Activated CD4-positive, alpha-beta T cell treated with anti-CD3 and anti-CD28 coated beads, Interleukin-2, amount 50 U/mL, for 4 hours (primary cell): ENCODE measurements around the gene CHMP6.

Experiments used
- DNase-seq, 2 experiments: peaks; one replicate each; pipeline ENCODE4 v3.0.0-alpha.2; 2020

Gene CHMP6

GRCh38 chr17:80995131-80995530 lies 3.5 kb downstream of the CHMP6 start:
- no peak for DNase-seq

- no peak for DNase-seq
Observed at GRCh38 chr17:80996422-80997305, 5.0 kb downstream of the CHMP6 start.

DNA sequence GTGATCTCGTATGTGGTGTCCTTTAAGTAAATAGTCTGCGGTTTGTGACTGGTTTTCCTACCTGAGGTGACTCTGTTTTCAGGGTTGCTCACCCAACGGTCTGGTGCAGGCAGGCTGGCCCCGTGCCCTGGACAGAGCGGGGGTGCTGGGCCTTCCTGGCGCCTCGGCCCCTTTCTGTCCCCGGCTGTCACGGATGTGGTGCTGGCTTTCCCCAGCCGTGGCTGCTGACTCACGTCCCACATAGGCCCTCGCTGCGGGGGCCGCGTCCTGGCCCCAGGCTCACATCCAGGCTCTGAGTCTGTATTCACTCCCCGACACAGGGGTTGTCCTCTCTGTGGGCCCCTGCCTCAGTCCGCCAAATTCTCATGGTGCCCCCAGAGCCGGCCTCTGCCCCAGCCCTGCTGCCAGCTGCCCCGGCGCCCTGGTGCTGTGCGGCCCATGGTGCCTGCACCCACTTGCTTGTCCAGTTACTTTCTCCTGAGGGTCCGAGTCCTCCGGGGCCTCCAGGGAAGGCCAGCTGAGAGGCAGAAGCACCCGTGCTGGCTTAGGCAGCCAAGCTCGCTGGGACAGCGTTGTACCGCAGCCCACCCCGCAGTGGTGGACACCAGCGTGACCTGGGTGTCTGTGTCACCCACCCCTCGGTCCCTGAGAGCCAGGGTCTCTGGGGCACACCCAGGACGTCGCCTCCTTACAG lies 5.9 kb downstream of the CHMP6 start:
- DNase-seq = no peak

- no peak for DNase-seq
Observed at GRCh38 chr17:80998118-80998747, 6.6 kb downstream of the CHMP6 start.

GRCh38 chr17:80998748-80999535 lies 7.3 kb downstream of the CHMP6 start:
- DNase-seq = no peak

- no peak for DNase-seq
Observed at GRCh38 chr17:80999536-81000333, 8.1 kb downstream of the CHMP6 start.

DNA sequence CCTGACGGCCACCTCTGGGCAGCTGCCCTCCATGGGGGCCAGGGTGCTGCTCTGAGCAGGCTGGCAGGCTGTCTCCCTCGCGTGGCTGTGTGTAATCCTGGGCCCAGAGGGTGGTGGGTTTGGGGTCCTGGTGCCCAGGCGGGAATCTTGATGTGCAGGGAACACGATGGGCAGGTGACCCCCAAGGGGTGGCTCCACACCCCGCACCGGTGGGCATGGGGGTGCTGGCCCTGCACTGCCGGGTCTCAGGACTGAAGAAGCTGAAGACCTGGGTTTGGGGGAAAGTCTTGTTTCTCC lies 8.6 kb downstream of the CHMP6 start:
- DNase-seq = no peak

- no peak for DNase-seq
Observed at GRCh38 chr17:81000631-81001357, 9.2 kb downstream of the CHMP6 start.

GRCh38 chr17:81002013-81002384 lies 10.4 kb downstream of the CHMP6 start:
- DNase-seq = no peak

DNA sequence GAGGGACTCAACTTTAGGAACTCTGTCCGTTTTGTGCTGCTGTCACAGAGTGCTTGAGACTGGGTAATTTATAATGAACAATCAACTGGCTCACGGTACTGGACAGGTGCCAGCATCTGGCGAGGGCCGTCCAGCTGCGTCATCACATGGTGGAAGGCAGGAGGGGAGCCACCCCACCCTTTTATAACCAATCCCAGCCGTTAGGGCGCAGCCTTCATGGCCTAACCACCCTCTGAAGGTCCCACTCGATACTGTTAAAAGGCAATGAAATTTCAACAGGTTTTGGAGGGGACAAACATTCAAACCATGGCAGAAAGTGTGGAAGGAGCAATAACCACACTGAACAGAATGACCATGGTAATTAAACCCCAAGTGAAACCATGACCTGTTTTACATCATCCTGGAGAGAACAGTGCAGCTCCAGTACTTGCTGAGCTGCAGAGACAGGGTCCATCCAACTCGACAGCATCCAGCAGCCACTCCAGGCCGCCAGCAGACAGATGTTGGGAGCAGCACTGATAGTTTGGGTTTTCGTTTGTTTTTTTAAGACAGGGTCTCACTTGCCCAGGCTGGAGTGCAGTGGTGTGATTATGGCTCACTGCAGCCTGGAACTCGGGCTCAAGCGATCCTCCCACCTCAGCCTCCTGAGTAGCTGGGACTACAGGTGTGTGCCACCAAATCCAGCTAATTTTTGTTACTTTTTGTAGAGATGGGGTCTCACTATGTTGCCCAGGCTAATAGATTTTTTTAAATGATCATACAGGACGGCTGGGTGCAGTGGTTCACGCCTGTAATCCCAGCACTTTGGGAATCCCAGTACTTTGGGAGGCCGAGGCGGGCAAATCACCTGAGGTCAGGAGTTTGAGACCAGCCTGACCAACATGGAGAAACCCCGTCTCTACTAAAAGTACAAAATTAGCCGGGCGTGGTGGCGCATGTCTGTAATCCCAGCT lies 11.0 kb downstream of the CHMP6 start:
- DNase-seq = no peak

GRCh38 chr17:81003711-81004475 lies 12.3 kb downstream of the CHMP6 start:
- no peak for DNase-seq

GRCh38 chr17:81006891-81007290 lies 15.2 kb downstream of the CHMP6 start:
- DNase-seq = no peak

GRCh38 chr17:81008140-81008539 lies 16.5 kb downstream of the CHMP6 start:
- DNase-seq = no peak

GRCh38 chr17:81009136-81009535 lies 17.5 kb downstream of the CHMP6 start:
- no peak for DNase-seq

DNA sequence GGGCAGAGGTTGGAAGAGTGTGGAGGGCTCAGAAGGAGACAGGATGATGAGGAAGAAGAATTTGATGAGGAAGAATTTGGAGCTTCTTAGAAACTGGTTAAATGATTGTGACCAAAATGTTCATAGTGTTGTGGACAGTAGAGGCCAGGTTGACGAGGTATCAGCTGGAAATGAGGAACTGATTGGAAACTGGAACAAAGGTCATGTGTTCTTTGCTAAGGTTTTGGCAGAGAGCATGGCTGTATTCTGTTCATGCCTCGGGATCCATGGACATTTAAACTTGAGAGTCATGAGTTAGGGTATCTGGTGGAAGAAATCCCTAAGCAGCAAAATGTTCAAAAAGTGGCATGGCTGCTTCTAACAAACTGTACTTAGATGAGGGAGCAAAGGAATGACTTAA lies 19.3 kb downstream of the CHMP6 start:
- DNase-seq = no peak

GRCh38 chr17:81011951-81012350 lies 20.3 kb downstream of the CHMP6 start:
- DNase-seq = no peak

- no peak for DNase-seq
Observed at GRCh38 chr17:81012574-81013447, 21.2 kb downstream of the CHMP6 start.

DNA sequence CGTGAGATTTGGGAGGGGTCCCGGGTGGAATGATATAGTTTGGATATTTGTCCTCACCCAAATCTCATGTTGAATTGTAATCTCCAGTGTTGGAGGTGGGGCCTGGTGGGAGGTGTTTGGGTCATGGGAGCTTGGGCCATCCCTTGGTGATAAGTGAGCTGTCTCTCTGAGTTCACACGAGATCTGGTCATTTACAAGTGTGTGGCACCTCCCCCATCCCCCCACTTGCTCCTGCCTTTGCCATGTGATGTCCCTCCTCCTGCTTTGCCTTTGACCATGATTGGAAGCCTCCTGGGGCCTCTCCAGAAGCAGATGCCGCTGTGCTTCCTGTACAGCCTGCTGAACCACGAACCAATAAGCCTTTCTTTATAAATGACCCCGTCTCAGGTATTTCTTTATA lies 22.0 kb downstream of the CHMP6 start:
- DNase-seq = no peak

DNA sequence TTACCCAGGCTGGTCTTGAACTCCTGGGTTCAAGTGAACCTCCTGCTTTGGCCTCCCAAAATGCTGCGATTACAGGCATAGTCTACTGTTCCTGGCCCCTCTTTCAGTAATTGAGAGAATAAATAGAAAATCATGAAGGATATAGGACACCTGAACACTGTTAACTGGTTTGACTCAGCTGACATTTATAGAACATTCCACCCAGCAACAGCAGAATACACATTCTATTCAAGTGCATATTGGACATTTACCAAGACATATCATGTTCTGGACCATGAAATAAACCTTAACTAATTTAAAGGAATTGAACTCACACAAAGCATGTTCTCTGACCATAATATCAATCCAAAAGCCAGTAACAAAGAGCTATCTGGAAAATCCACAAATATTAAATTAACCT lies 23.5 kb downstream of the CHMP6 start:
- DNase-seq = no peak
